Measurements from ENCODE around the gene ZFYVE1. TPM values are rescaled to one million over a fixed set of nuclear protein-coding genes. Genes with fewer than 3 reads are reported as not detected.

ZFYVE1 gene
- total RNA-seq, 1 donor from 2014 or later, result 34.1 TPM

Other genes with a start within 250 kb of the ZFYVE1 start
- gene DPF3, start 133.0 kb downstream of the ZFYVE1 start, total RNA-seq, result 3.0 TPM in 2 replicates
- gene DCAF4, start 100.6 kb downstream of the ZFYVE1 start, total RNA-seq, result 42.7 and 45.6 TPM in 2 replicates
- gene RBM25, start 31.4 kb upstream of the ZFYVE1 start, total RNA-seq, result 22.1 and 47.2 TPM in 2 replicates
- gene PSEN1, start 109.4 kb upstream of the ZFYVE1 start, total RNA-seq, result 92.6 and 113 TPM in 2 replicates
- 21.4 and 164 TPM in 2 replicates for gene PAPLN, start 210.4 kb upstream of the ZFYVE1 start, total RNA-seq